Measurements from ENCODE around the gene OFD1. TPM values are rescaled to one million over a fixed set of nuclear protein-coding genes. Genes with fewer than 3 reads are reported as not detected.

The OFD1 gene
- total RNA-seq, 4 donors from 2014 or later, result 20.8 to 135 (median 49.4) TPM

DNA sequence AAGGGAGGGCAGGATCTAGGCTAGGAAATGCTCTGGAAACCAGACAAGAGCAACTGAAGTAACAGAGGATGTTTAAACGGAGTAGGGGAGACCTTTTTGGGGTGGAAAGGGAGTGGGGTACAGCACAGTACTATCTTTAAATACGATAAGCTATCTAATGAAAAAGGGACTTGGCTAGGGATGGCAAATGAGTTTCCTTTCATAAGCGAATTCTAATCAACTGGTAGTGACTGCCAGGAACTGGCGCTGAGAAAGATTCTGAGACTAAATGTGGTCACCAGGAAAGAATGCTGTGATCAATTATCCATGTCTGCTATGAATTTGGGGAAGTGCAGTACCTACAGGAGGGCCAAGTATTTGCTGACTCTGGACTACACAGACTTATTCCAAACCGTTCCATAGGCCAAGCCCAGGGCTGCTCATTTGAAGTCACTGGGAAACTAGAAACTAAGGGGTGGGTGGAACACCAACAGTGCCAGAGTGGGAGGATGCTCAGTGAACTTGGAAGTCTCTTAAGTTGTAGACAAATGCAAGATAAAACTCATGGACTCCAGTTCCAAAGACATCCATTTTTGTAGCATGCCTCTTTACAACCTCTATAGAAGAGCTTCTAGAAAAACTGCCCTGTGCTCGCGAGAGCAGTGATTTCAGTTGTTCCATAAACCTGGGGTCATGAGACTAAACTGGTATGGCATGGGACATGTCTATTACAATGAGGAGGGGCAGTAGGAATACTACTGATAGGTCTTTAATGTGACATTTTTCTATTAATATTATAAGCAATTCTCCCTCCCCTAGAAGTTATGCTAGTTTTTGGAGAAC is 2.1 kb upstream of the OFD1 start:
- Histone ChIP-seq H3K4me3 (no peak overlapping the region), H3K9me3 (no peaks in the 10 kb centered on the region), H3K27me3 (no peaks in the 10 kb centered on the region), H3K4me1 (no peaks in the 10 kb centered on the region), H3K27ac (peak overlapping the region in 2 of 4 donors; percentile 39 to 96), H3K36me3 (no peaks in the 10 kb centered on the region)
- no peak for DNase-seq
- TF ChIP-seq, protein P1, sequence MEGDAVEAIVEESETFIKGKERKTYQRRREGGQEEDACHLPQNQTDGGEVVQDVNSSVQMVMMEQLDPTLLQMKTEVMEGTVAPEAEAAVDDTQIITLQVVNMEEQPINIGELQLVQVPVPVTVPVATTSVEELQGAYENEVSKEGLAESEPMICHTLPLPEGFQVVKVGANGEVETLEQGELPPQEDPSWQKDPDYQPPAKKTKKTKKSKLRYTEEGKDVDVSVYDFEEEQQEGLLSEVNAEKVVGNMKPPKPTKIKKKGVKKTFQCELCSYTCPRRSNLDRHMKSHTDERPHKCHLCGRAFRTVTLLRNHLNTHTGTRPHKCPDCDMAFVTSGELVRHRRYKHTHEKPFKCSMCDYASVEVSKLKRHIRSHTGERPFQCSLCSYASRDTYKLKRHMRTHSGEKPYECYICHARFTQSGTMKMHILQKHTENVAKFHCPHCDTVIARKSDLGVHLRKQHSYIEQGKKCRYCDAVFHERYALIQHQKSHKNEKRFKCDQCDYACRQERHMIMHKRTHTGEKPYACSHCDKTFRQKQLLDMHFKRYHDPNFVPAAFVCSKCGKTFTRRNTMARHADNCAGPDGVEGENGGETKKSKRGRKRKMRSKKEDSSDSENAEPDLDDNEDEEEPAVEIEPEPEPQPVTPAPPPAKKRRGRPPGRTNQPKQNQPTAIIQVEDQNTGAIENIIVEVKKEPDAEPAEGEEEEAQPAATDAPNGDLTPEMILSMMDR (IDR thresholded peaks at IDR 0.05), result no peak
- no peak for TF ChIP-seq POLR2A (IDR thresholded peaks at IDR 0.05)

DNA sequence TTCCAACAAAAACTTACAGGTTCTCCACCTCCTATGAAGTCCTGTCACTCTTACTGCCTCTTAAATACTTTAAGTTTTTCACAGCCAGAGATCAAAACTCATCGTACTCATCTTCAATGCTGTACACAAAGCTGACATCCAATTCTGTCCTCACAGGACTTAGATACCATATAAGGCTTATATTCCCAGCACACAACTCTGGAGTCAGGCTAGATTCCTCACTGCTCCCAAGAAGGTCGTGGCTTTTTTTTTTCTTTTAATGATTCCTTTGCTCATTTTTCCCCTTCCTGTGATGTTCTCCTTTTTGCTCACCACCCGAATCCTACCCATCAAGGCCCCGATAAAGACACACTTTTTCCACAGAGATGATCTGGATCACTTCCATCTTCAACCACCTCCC is 1.0 kb upstream of the OFD1 start:
- DNase-seq, result no peak

DNA sequence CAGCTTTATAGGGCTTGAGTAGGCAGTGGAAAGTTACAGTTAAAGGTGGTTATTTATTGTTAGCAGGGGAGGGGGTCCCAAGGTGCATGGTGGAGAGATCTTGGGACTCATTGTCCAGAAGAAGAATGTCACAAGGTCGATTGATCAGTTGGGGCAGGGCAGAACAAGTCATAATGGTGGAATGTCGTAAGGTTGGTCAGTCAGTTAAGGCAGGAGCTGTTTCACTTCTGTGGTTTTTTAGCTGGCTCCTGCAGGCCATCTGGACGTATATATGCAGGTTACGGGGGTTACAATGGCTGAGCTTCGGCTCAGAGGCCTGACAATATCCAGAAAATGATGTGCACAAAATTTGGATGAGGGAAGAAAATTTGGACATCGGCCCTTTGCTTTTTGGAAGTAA is 7.1 kb downstream of the OFD1 start:
- TF ChIP-seq, protein P1 (IDR thresholded peaks at IDR 0.05), result no peak
- TF ChIP-seq POLR2A (IDR thresholded peaks at IDR 0.05), result no peak
- Histone ChIP-seq H3K27me3 (no peaks in the 10 kb centered on the region), H3K4me1 (no peaks in the 10 kb centered on the region), H3K36me3 (peaks cover 0 to 9% (median 0%) of the 10 kb centered on the region in 3 donors), H3K9me3 (no peaks in the 10 kb centered on the region), H3K4me3 (no peak overlapping the region), H3K27ac (peak overlapping the region in 1 of 4 donors; percentile 72)
- no peak for DNase-seq

More for the DNA sequence above, 1.0 kb upstream of the OFD1 start:
- TF ChIP-seq, protein P1 (IDR thresholded peaks at IDR 0.05), result no peak
- TF ChIP-seq POLR2A (IDR thresholded peaks at IDR 0.05), result no peak
- Histone ChIP-seq H3K4me3 (peak overlapping the region; percentile 68 to 88 (median 76)), H3K27me3 (no peaks in the 10 kb centered on the region), H3K9me3 (no peaks in the 10 kb centered on the region), H3K27ac (peak overlapping the region; percentile 93 to 96 (median 96)), H3K4me1 (no peaks in the 10 kb centered on the region), H3K36me3 (no peaks in the 10 kb centered on the region)

DNA sequence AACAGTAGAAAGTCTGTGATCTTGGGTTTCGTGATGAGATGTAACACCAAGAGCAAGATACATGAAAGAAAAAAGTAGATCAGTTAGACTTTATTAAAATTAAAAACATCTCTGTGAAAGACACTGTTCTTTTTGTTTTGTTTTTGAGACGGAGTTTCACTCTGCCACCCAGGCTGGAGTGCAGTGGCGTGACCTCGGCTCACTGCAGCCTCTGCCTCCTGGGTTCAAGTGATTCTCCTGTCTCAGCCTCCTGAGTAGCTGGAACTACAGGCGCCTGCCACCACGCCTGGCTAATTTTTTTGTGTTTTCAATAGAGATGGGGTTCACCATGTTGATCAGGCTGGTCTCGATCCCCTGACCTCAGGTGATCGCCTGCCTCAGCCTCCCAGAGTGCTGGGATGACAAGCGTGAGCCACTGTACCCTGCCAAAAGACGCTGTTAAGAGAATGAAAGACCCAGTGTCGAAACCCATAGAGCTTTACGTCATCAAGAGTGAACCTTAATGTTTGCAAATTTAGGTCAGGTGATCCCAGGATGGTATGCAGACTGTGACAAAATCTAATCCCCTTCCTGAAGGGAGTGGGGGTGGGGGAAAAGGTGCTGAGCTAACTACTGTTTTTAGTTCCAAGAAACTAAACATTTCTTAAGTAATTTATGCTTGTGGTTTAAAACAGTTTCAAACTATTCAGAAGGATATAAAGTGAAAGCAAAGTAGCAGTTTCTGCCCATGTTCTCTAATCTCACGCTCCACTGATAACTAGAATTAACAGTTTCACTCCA is 8.0 kb downstream of the OFD1 start:
- peak overlapping the region; percentile 9 to 76 (median 68) for H3K27ac ChIP-seq

DNA sequence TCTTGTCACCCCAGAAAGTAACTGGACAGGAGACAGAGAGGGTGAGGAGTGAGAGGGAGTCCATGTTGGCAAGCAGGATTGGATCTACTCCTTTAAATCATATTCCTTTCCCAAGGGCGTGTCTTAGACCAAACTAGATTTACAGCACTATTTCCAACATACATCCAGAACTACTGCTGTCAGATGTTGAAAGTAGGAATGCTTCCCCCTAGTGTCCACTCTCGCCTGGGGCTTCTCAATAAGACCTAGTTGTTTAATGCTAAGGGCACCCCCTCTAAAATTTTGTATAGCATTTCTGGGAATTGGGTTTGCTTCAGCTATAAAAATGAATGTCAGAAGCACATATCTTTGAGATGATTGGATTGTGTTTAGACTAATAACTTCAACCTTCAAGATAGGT is 13.3 kb downstream of the OFD1 start:
- Histone ChIP-seq H3K27ac (no peak overlapping the region), H3K4me3 (no peak overlapping the region), H3K4me1 (peaks cover 0 to 6% (median 0%) of the 10 kb centered on the region in 4 donors), H3K36me3 (peaks cover 0 to 10% (median 0%) of the 10 kb centered on the region in 3 donors), H3K27me3 (no peaks in the 10 kb centered on the region), H3K9me3 (no peaks in the 10 kb centered on the region)
- DNase-seq, result peak in 2 of 3 donors; percentile 36 to 80
- TF ChIP-seq, protein P1 (IDR thresholded peaks at IDR 0.05), result peak in 4 of 6 experiments; percentile 36 to 51 (median 44)
- TF ChIP-seq POLR2A (IDR thresholded peaks at IDR 0.05), result no peak

More for the DNA sequence above, 8.0 kb downstream of the OFD1 start:
- Histone ChIP-seq H3K9me3 (no peaks in the 10 kb centered on the region), H3K4me1 (no peaks in the 10 kb centered on the region), H3K4me3 (no peak overlapping the region), H3K36me3 (peaks cover 0 to 9% (median 0%) of the 10 kb centered on the region in 3 donors), H3K27me3 (no peaks in the 10 kb centered on the region)
- TF ChIP-seq POLR2A (IDR thresholded peaks at IDR 0.05), result no peak
- TF ChIP-seq, protein P1 (IDR thresholded peaks at IDR 0.05), result no peak
- DNase-seq, result peak in 1 of 3 donors; percentile 31
